Activated CD8-positive, alpha-beta memory T cell treated with anti-CD3 and anti-CD28 coated beads, Interleukin-2, amount 10 ng/mL, durations not matched to agents 7 days and 5 days (primary cell): ENCODE data around the gene DLG1. TPM values are rescaled to one million over a fixed set of nuclear protein-coding genes. Genes with fewer than 3 reads are reported as not detected.
"Not testable (repeated sequence)": the region's sequence is repeated elsewhere in the genome, so short reads cannot be mapped to it uniquely, and the experiment has no call there.

Experiments
- ATAC-seq: fragments of 150-1000 bp; cut with Tn5 transposase; one replicate; pipeline ENCODE4 v1.10.0; 2021; ENCODE audit warnings: moderate library complexity
- CTCF ChIA-PET: fragments of 350-600 bp; sonication (Branson Sonifier 250); formaldehyde crosslinking; loops from one replicate; lab custom pipeline; 2021; ENCODE audit warnings: antibody characterized with exemption; lab: Charles Lee
- DNase-seq: peaks from one replicate; pipeline ENCODE4 v3.0.0-alpha.2; 2020
- H3K27ac Mint-ChIP-seq: one replicate; pipeline ENCODE4 v1.8.0; 2021; ENCODE audit warnings: mild to moderate bottlenecking, mixed read lengths
- H3K27me3 Mint-ChIP-seq: one replicate; pipeline ENCODE4 v1.8.0; 2021; ENCODE audit warnings: mixed read lengths
- H3K36me3 Mint-ChIP-seq: one replicate; pipeline ENCODE4 v1.8.0; 2021; ENCODE audit warnings: mild to moderate bottlenecking, mixed read lengths
- H3K4me1 Mint-ChIP-seq: one replicate; pipeline ENCODE4 v1.8.0; 2021; ENCODE audit warnings: mixed read lengths
- H3K4me3 Mint-ChIP-seq: one replicate; pipeline ENCODE4 v1.8.0; 2021; ENCODE audit warnings: mild to moderate bottlenecking, moderate library complexity, mixed read lengths
- H3K9me3 Mint-ChIP-seq: one replicate; pipeline ENCODE4 v1.8.0; 2022; ENCODE audit warnings: low read depth, mixed read lengths
- total RNA-seq, 2 experiments: library from RNA; stranded (reverse); gene quantifications; one replicate each; pipeline ENCODE4 v1.2.3, GENCODE V29; 2021

The DLG1 gene
- total RNA-seq, 2 experiments from 2014 or later: 62.0 to 80.3 TPM

DNA sequence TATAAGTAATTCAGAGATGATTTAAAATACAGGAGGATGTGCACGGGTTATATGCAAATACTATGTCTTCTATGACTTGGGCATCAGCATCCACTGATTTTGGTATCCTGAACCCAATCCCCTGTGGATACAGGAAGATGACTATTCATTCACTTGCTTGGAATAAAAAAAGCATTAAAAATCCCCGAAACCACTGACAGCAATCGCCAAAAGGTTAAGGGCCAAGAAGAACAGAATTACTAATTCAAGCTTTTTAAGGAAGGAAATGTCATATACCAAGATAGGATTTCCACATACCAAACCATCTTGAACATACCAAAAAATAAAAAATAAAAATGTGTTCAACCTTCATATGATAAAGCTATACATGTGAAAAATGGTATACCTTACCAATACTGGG lies 93.7 kb downstream of the DLG1 start:
- no peaks in the 10 kb centered on the region for H3K27me3 Mint-ChIP-seq
- DNase-seq (no peak), ATAC-seq (no peak)
- no peak overlapping the region for H3K27ac Mint-ChIP-seq
- H3K4me3 Mint-ChIP-seq: no peak overlapping the region
- peaks cover 4% of the 10 kb centered on the region for H3K36me3 Mint-ChIP-seq
- peaks cover 7% of the 10 kb centered on the region for H3K4me1 Mint-ChIP-seq
- CTCF ChIA-PET: interaction anchor here (0.7 to 1.9 kb wide), 5 partner anchors 7 to 52 kb away, joined by 3 to 4 read pairs (median 3); no protein-coding TSS in a partner anchor
- H3K9me3 Mint-ChIP-seq: no peaks in the 10 kb centered on the region

DNA sequence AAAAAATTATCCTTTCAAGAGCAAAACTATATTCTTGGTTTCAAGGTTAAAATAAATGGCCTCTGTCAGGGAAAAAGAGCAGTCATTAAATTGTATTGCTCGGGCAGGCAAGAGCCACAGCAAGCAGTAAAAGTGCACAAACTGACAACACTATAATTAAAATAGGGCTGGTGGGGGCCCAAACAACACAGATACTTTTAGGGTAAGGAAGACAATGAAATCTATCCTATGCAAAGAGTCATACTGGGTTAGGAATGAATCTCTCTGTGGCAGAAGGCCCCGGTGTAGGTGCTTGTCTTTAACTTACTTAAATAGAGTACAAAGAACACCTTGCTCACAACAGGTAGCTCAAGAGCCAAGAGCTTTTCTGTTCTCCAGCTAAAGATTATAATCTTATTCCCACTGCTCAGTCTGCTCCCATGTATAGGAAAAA lies 94.7 kb downstream of the DLG1 start:
- Mint-ChIP-seq H3K4me1 (peaks cover 7% of the 10 kb centered on the region), H3K4me3 (no peak overlapping the region), H3K36me3 (peaks cover 4% of the 10 kb centered on the region), H3K9me3 (no peaks in the 10 kb centered on the region), H3K27me3 (no peaks in the 10 kb centered on the region), H3K27ac (no peak overlapping the region)
- ATAC-seq (no peak), DNase-seq (no peak)
- CTCF ChIA-PET: interaction anchor here (1.0 to 1.9 kb wide), 3 partner anchors 10 to 306 kb away, joined by 3 to 4 read pairs (median 3); no protein-coding TSS in a partner anchor

DNA sequence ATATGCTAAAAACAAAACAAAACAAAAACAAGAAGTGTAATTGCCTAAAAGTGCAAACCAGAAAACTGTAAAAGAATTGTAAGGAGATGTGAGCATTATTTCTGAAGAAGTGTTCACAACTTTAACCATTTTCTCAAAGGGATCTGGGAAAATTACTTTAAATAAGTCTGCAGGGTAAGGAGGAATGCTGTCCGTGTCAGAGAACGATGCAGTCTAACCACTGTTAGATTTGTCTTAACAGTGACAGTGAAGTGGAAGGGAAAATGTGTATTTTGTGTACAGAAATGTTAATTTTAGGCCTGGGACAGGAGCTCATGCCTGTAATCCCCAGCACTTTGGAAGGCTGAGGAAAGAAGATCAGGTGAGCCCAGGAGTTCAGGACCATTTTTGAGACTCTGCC lies 95.7 kb downstream of the DLG1 start:
- H3K4me1 Mint-ChIP-seq: peaks cover 7% of the 10 kb centered on the region
- H3K4me3 Mint-ChIP-seq: no peak overlapping the region
- H3K27ac Mint-ChIP-seq: no peak overlapping the region
- DNase-seq (no peak), ATAC-seq (no peak)
- no peaks in the 10 kb centered on the region for H3K9me3 Mint-ChIP-seq
- CTCF ChIA-PET: no interaction called here
- no peaks in the 10 kb centered on the region for H3K27me3 Mint-ChIP-seq
- H3K36me3 Mint-ChIP-seq: peaks cover 4% of the 10 kb centered on the region

DNA sequence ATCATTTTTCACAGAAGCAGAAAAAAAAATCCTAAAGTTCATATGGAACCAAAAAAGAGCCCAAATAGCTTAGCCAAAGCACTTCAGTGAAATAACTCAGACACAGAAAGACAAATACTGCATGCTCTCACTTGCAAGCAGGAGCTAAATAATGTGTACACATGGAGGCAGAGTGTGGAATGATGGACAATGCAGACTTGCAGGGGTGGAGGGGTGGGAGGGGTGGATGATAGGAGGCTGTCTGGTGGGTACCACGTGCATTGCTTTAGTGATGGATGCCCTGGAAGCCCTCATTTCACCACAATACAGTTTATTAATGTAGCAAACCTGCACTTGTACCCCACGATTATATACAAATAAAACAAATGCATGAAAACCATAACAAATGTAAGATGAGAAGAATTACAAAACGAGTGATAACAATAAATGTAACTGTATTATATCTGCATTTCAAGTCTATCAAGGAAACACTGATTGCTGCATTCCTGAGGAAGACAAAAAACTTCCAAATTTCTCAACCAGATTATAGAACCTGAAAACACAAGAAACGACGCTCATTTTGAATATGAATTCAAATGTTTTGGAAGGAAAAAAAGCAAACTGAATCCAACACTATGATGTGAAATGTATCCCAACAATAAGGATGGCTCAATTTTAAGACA lies 96.5 kb downstream of the DLG1 start:
- peaks cover 7% of the 10 kb centered on the region for H3K4me1 Mint-ChIP-seq
- CTCF ChIA-PET: no interaction called here
- no peak for ATAC-seq

DNA sequence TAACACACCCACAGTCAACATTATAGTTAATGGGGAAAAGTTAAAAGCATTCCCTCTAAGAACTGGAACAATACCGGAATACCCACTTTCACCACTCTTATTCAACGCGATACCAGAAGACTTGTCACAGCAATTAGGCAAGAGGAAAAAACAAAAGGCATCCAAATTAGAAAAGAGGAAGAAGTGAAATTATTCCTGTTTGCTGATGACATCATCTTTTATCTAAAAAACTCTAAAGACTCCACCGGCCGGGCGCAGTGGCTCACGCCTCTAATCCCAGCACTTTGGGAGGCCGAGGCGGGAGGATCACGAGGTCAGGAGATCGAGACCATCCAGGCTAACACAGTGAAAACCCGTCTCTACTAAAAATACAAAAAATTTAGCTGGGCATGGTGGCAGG lies 97.6 kb downstream of the DLG1 start:
- H3K9me3 Mint-ChIP-seq, ATAC-seq, H3K4me1 Mint-ChIP-seq, CTCF ChIA-PET, H3K27me3 Mint-ChIP-seq, DNase-seq, H3K4me3 Mint-ChIP-seq, H3K36me3 Mint-ChIP-seq, H3K27ac Mint-ChIP-seq: not testable (repeated sequence)

More for the DNA sequence above, 96.5 kb downstream of the DLG1 start:
- Mint-ChIP-seq H3K36me3 (peaks cover 4% of the 10 kb centered on the region), H3K27me3 (no peaks in the 10 kb centered on the region), H3K9me3 (no peaks in the 10 kb centered on the region), H3K4me3 (no peak overlapping the region), H3K27ac (no peak overlapping the region)
- no peak for DNase-seq

DNA sequence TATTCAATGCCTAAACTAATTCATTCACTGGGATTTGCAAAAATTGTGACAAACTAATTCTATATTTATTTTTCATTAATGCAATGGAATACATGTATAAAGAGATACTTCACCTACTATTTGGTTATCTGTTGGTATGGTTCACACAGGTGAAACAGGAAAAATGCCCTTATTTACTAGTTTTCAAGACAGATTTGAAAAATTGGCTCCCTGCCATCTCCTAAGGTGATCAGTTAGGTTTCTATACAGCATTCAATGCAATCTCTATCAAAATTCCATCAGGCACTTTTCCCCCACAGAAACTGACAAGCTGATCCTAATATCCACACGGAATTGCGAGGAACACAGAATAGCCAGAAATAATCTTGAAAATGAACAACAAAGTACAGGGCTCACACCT lies 101.1 kb downstream of the DLG1 start:
- H3K27me3 Mint-ChIP-seq: no peaks in the 10 kb centered on the region
- CTCF ChIA-PET: interaction anchor here (0.9 to 1.2 kb wide), 2 partner anchors 8 to 10 kb away, joined by 3 read pairs; no protein-coding TSS in a partner anchor
- no peak for ATAC-seq
- H3K4me1 Mint-ChIP-seq: no peaks in the 10 kb centered on the region
- H3K36me3 Mint-ChIP-seq: peaks cover 3% of the 10 kb centered on the region
- DNase-seq: no peak
- H3K27ac Mint-ChIP-seq: no peak overlapping the region
- no peak overlapping the region for H3K4me3 Mint-ChIP-seq
- H3K9me3 Mint-ChIP-seq: no peaks in the 10 kb centered on the region

DNA sequence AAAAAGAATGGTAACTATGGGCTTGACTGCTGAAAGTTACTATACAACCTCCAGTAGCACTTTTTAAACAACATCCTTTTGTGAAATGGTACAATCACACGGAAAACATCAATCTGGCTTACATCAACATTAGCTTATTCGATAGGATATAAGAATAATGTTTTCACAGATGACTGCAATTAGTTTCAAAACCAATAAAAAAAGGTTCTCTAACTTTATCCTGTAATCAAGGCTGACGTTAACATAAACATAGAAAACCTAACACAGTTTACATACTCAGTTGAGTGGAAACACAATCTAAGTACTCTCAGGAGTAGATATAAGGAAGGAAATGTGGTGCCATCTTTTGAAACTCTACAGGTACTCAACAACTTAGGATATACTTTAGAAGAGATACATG lies 102.2 kb downstream of the DLG1 start:
- no peaks in the 10 kb centered on the region for H3K4me1 Mint-ChIP-seq
- H3K27me3 Mint-ChIP-seq: no peaks in the 10 kb centered on the region
- CTCF ChIA-PET: interaction anchor here (1.2 kb wide), 1 partner anchor 9 kb away, joined by 3 read pairs; no protein-coding TSS in a partner anchor

DNA sequence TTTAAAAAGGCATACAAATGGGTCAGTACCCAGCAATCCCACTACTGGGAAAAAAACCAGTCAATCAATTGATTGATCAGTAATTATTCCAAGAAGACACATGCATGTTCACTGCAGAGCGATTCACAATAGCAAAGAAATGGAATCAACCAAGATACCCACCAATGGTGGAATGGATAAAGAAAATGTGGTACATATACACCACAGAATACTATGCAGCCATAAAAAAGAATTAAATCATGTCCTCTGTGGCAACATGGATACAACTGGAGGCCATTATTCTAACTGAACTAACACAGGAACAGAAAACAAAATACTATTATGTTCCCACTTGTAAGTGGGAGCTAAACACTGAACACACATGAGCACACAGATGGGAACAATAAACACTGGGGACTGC lies 103.1 kb downstream of the DLG1 start:
- CTCF ChIA-PET: no interaction called here
- no peak overlapping the region for H3K27ac Mint-ChIP-seq
- H3K4me3 Mint-ChIP-seq: no peak overlapping the region
- H3K27me3 Mint-ChIP-seq: no peaks in the 10 kb centered on the region
- DNase-seq: no peak
- no peaks in the 10 kb centered on the region for H3K4me1 Mint-ChIP-seq
- ATAC-seq: no peak
- H3K9me3 Mint-ChIP-seq: no peaks in the 10 kb centered on the region
- peaks cover 1% of the 10 kb centered on the region for H3K36me3 Mint-ChIP-seq

More for the DNA sequence above, 102.2 kb downstream of the DLG1 start:
- peaks cover 3% of the 10 kb centered on the region for H3K36me3 Mint-ChIP-seq
- H3K4me3 Mint-ChIP-seq: no peak overlapping the region
- H3K9me3 Mint-ChIP-seq: no peaks in the 10 kb centered on the region
- ATAC-seq: no peak
- no peak overlapping the region for H3K27ac Mint-ChIP-seq
- DNase-seq: no peak

DNA sequence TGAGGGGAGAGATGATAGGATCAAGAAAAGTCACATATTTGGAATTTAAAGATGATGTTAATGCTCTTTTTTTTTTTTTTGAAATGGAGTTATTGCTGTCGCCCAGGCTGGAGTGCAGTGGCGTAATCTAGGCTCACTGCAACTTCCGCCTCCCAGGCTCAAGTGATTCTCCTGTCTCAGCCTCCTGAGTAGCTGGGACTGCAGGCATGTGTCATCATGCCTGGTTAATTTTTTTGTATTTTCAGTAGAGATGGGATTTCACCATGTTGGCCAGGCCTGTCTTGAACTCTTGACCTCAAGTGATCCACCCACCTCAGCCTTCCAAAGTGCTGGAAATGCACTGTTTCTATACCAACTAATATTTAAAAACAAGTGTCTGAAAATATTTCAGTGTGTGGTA lies 104.7 kb downstream of the DLG1 start:
- H3K27me3 Mint-ChIP-seq, CTCF ChIA-PET: not testable (repeated sequence)

DNA sequence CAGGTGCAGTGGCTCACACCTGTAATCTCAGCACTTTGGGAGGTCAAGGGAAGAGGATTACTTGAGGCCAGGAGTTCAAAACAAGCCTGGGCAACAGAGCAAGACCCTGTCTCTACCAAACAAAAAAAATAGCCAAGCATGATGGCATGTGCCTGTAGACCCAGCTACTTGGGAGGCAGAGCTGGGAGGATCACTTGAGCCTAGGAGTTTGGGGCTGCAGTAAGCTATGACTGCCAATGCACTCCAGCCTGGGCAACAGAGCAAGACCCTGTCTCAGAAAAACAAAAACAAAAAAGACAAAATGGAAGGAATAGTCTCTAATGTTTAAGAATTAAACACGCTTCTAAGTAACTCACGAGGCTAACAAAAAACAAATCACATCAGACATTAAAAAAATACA lies 106.5 kb downstream of the DLG1 start:
- Mint-ChIP-seq H3K4me3 (no peak overlapping the region), H3K4me1 (peaks cover 6% of the 10 kb centered on the region), H3K9me3 (no peaks in the 10 kb centered on the region), H3K36me3 (peaks cover 1% of the 10 kb centered on the region), H3K27me3 (no peaks in the 10 kb centered on the region), H3K27ac (no peak overlapping the region)
- DNase-seq (no peak), ATAC-seq (no peak)
- CTCF ChIA-PET: no interaction called here

More for the DNA sequence above, 104.7 kb downstream of the DLG1 start:
- not testable (repeated sequence) for H3K4me3 Mint-ChIP-seq, H3K36me3 Mint-ChIP-seq, H3K27ac Mint-ChIP-seq, H3K9me3 Mint-ChIP-seq, ATAC-seq, H3K4me1 Mint-ChIP-seq, DNase-seq

DNA sequence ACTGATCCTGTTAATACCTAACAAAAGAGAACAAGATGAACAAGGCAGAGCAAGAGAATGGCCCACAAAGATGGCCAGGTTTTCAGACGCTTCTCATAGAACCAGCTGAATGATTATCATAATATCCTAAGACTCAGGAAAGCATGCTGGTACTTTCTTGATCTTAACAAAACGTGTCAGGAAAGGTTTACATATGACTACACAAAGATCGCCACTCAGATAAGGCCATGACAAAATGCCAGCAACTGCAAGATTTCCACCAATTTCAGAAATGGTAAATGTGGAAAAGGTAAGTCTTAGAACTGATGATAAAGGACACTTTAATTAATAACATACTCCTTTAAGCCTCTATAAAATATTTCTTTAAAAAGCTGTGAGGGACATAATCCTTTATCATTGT lies 108.8 kb downstream of the DLG1 start:
- Mint-ChIP-seq H3K27ac (no peak overlapping the region), H3K4me1 (peaks cover 8% of the 10 kb centered on the region), H3K4me3 (no peak overlapping the region), H3K9me3 (no peaks in the 10 kb centered on the region), H3K27me3 (no peaks in the 10 kb centered on the region), H3K36me3 (peaks cover 1% of the 10 kb centered on the region)
- DNase-seq (no peak), ATAC-seq (peak; percentile 9)
- CTCF ChIA-PET: interaction anchor here (0.8 to 1.4 kb wide), 5 partner anchors 106 to 660 kb away, joined by 3 read pairs; partner anchors contain the start of gene MELTF

DNA sequence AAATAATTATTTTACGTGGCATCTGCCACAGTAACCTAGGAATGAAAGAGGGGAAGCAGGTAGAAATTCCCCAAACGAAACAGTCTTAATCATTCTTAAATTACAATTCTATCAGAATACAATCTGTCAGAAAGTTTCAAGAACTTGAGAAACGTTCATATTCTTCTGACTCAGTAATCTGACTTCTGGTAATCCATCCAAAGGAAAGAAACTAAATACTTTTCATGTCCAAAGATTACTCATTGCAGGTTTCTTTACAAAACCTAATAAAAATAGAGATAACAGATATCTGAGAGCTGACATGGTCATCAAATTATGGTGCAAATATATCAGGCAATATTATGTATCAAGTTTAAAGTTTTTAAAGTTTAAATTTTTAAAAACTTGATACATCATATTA lies 109.4 kb downstream of the DLG1 start:
- Mint-ChIP-seq H3K36me3 (peaks cover 1% of the 10 kb centered on the region), H3K27me3 (no peaks in the 10 kb centered on the region), H3K27ac (no peak overlapping the region), H3K9me3 (no peaks in the 10 kb centered on the region), H3K4me1 (peaks cover 8% of the 10 kb centered on the region), H3K4me3 (no peak overlapping the region)
- DNase-seq: no peak
- no peak for ATAC-seq
- CTCF ChIA-PET: interaction anchor here (1.0 to 1.4 kb wide), 6 partner anchors 37 to 660 kb away, joined by 3 to 4 read pairs (median 3); partner anchors contain the start of gene NCBP2

DNA sequence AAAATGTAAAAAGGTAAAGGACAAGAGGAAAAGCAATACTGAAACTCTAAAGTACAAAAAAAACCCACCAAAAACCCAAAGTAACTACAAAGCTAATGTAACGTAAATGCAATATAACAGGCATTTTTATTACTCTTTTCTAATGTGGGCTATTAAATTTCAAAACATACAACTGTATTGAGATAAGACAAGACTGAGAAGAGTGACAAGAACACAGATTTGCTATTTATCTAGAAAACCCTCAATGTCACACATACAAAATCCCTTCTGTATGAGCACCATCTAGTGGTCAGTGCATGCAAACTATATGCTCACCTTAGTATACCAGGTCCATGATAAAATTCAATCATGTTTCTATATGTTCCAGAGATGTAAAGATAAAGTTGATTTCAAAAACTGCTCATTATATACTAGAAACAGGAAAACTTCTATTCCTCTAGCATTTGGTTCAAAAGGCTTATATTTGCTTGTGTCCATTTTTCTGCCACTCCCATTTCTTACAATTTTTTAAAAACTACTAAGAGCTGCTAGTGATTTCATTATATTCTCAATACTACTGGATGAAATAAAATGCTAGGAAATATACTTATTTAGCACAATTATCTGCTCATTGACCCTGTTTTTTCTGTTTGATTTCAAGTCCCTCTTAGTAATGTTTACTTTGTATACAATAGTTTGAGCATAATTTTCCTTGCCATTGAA lies 111.4 kb downstream of the DLG1 start:
- Mint-ChIP-seq H3K4me3 (no peak overlapping the region), H3K27ac (no peak overlapping the region), H3K27me3 (no peaks in the 10 kb centered on the region), H3K9me3 (no peaks in the 10 kb centered on the region), H3K4me1 (peaks cover 8% of the 10 kb centered on the region), H3K36me3 (no peaks in the 10 kb centered on the region)
- ATAC-seq (peak; percentile 87), DNase-seq (no peak)
- CTCF ChIA-PET: interaction anchor here (0.9 to 1.8 kb wide), 10 partner anchors 10 to 217 kb away, joined by 3 to 6 read pairs (median 3); partner anchors contain the start of gene MELTF
